ENCODE results near the gene FARP1.

GRCh38 chr13:98134901-98135300 lies 8.0 kb upstream of the FARP1 start:
- TF ChIP-seq POLR2AphosphoS5 (IDR thresholded peaks at IDR 0.05; ENCODE audit: low read depth, low read length) (no peak), SIN3A (IDR thresholded peaks at IDR 0.05; ENCODE audit: borderline replicate concordance, insufficient read depth, low read length) (no peak), FOXP2 (optimal IDR thresholded peaks at IDR 0.05; ENCODE audit: borderline replicate concordance, extremely low read depth, extremely low read length, insufficient read depth) (no peak)

Measured in PFSK-1 (cell line).